WTC11 (cell line): ENCODE data around the gene FAM110C. TPM values are rescaled to one million over a fixed set of nuclear protein-coding genes. Genes with fewer than 3 reads are reported as not detected.

Source experiments
- ATAC-seq: fragments of 200-7000 bp; cut with Tn5 transposase; 2 replicates; pipeline ENCODE4 v1.10.0; 2021; ENCODE audit warnings: mild to moderate bottlenecking, moderate library complexity
- CTCF ChIA-PET: fragments of 300-600 bp; sonication (Branson Sonifier 250); formaldehyde crosslinking; loops from one replicate; lab custom pipeline; 2021; ENCODE audit warnings: antibody characterized with exemption; lab: Charles Lee
- POLR2A ChIA-PET: fragments of 350-600 bp; sonication (Branson Sonifier 250); formaldehyde crosslinking; loops from one replicate; lab custom pipeline; 2021; ENCODE audit warnings: antibody characterized with exemption; lab: Charles Lee
- DNase-seq: peaks from one replicate; pipeline ENCODE4 v3.0.0; 2021; ENCODE audit warnings: low spot score
- H3K27ac Mint-ChIP-seq: 2 replicates; pipeline ENCODE4 v1.8.0; 2021; ENCODE audit warnings: mixed read lengths
- H3K27me3 Mint-ChIP-seq: 2 replicates; pipeline ENCODE4 v1.8.0; 2021; ENCODE audit warnings: low read depth, mild to moderate bottlenecking, moderate library complexity, mixed read lengths
- H3K36me3 Mint-ChIP-seq: 2 replicates; pipeline ENCODE4 v1.8.0; 2021; ENCODE audit warnings: mixed read lengths
- H3K4me1 Mint-ChIP-seq: 2 replicates; pipeline ENCODE4 v1.8.0; 2022; ENCODE audit warnings: mixed read lengths
- H3K4me3 Mint-ChIP-seq: 2 replicates; pipeline ENCODE4 v1.8.0; 2021; ENCODE audit warnings: mild to moderate bottlenecking, moderate library complexity, mixed read lengths
- H3K9me3 Mint-ChIP-seq: 2 replicates; pipeline ENCODE4 v1.8.0; 2021; ENCODE audit warnings: mixed read lengths
- ARID4B ChIP-seq: sonication (generic); formaldehyde crosslinking; IDR thresholded peaks from 2 replicates; pipeline ENCODE4 v1.8.0; 2023; ENCODE audit warnings: missing genetic modification reagents, mild to moderate bottlenecking, borderline replicate concordance
- CBFB ChIP-seq: sonication (generic); formaldehyde crosslinking; IDR thresholded peaks from 2 replicates; pipeline ENCODE4 v1.8.1; 2022; ENCODE audit warnings: mild to moderate bottlenecking, low read depth, missing genetic modification reagents
- CDX4 ChIP-seq: fragments of 250-450 bp; sonication (Bioruptor Pico); IDR thresholded peaks from 2 replicates; pipeline ENCODE4 v1.9.0; 2021; ENCODE audit warnings: moderate library complexity, mild to moderate bottlenecking, inconsistent platforms, borderline replicate concordance
- E2F1 ChIP-seq: sonication (generic); formaldehyde crosslinking; IDR thresholded peaks from 2 replicates; pipeline ENCODE4 v1.8.0; 2022; ENCODE audit warnings: mild to moderate bottlenecking, missing genetic modification reagents
- ERG ChIP-seq: fragments of 250-450 bp; sonication (Bioruptor Pico); IDR thresholded peaks from 2 replicates; pipeline ENCODE4 v1.8.0; 2021; ENCODE audit warnings: mild to moderate bottlenecking
- FOXJ3 ChIP-seq: sonication (generic); formaldehyde crosslinking; IDR thresholded peaks from 2 replicates; pipeline ENCODE4 v1.9.0; 2021; ENCODE audit warnings: missing genetic modification reagents, mild to moderate bottlenecking, borderline replicate concordance
- GRHL2 ChIP-seq: fragments of 250-450 bp; sonication (Bioruptor Pico); IDR thresholded peaks from 2 replicates; pipeline ENCODE4 v1.8.0; 2022; ENCODE audit warnings: mild to moderate bottlenecking, moderate library complexity; ENCODE audit not compliant: insufficient replicate concordance, severe bottlenecking
- IRF2 ChIP-seq: sonication (generic); formaldehyde crosslinking; IDR thresholded peaks from 2 replicates; pipeline ENCODE4 v1.8.0; 2022; ENCODE audit warnings: low read depth, missing genetic modification reagents, borderline replicate concordance
- JUN ChIP-seq: sonication (generic); formaldehyde crosslinking; IDR thresholded peaks from 2 replicates; pipeline ENCODE4 v1.8.0; 2023; ENCODE audit warnings: mild to moderate bottlenecking, missing genetic modification reagents
- NR2C2 ChIP-seq: sonication (generic); formaldehyde crosslinking; IDR thresholded peaks from 2 replicates; pipeline ENCODE4 v1.8.0; 2022; ENCODE audit warnings: mild to moderate bottlenecking, missing genetic modification reagents
- OVOL2 ChIP-seq: fragments of 250-450 bp; sonication (Bioruptor Pico); IDR thresholded peaks from 2 replicates; pipeline ENCODE4 v1.9.0; 2021; ENCODE audit warnings: mild to moderate bottlenecking, borderline replicate concordance
- RELA ChIP-seq: sonication (generic); formaldehyde crosslinking; IDR thresholded peaks from 2 replicates; pipeline ENCODE4 v1.8.1; 2022; ENCODE audit warnings: missing genetic modification reagents, mild to moderate bottlenecking, borderline replicate concordance
- SMAD3 ChIP-seq: sonication (generic); formaldehyde crosslinking; IDR thresholded peaks from 2 replicates; pipeline ENCODE4 v1.8.0; 2022; ENCODE audit warnings: missing genetic modification reagents, mild to moderate bottlenecking, borderline replicate concordance
- SP1 ChIP-seq: sonication (generic); formaldehyde crosslinking; conservative IDR thresholded peaks from 2 replicates; pipeline ENCODE4 v1.8.1; 2022; ENCODE audit warnings: missing genetic modification reagents
- TEAD1 ChIP-seq: sonication (generic); formaldehyde crosslinking; IDR thresholded peaks from 2 replicates; pipeline ENCODE4 v1.8.0; 2022; ENCODE audit warnings: mild to moderate bottlenecking, missing genetic modification reagents
- USF1 ChIP-seq: sonication (generic); formaldehyde crosslinking; IDR thresholded peaks from 2 replicates; pipeline ENCODE4 v1.8.0; 2022; ENCODE audit warnings: mild to moderate bottlenecking, missing genetic modification reagents
- ZBTB43 ChIP-seq: sonication (generic); formaldehyde crosslinking; IDR thresholded peaks from 2 replicates; pipeline ENCODE4 v1.8.1; 2023; ENCODE audit warnings: mild to moderate bottlenecking, missing genetic modification reagents
- ZNF138 ChIP-seq: sonication (generic); formaldehyde crosslinking; conservative IDR thresholded peaks from 2 replicates; pipeline ENCODE4 v1.8.1; 2022; ENCODE audit warnings: mild to moderate bottlenecking, moderate library complexity, missing genetic modification reagents
- ZNF232 ChIP-seq: sonication (generic); formaldehyde crosslinking; IDR thresholded peaks from 2 replicates; pipeline ENCODE4 v1.8.0; 2022; ENCODE audit warnings: mild to moderate bottlenecking, missing genetic modification reagents
- ZNF263 ChIP-seq: sonication (generic); formaldehyde crosslinking; IDR thresholded peaks from 2 replicates; pipeline ENCODE4 v1.8.1; 2022; ENCODE audit warnings: low read depth, mild to moderate bottlenecking, moderate library complexity, missing genetic modification reagents
- ZNF396 ChIP-seq: fragments of 250-450 bp; sonication (Bioruptor Pico); IDR thresholded peaks from 2 replicates; pipeline ENCODE4 v1.8.0; 2021; ENCODE audit warnings: mild to moderate bottlenecking, moderate library complexity, borderline replicate concordance
- ZNF416 ChIP-seq: fragments of 250-450 bp; sonication (Bioruptor Pico); IDR thresholded peaks from 2 replicates; pipeline ENCODE4 v1.9.0; 2021; ENCODE audit warnings: mild to moderate bottlenecking, inconsistent platforms
- ZNF512 ChIP-seq: sonication (generic); formaldehyde crosslinking; IDR thresholded peaks from 2 replicates; pipeline ENCODE4 v1.8.1; 2022; ENCODE audit warnings: missing genetic modification reagents, borderline replicate concordance
- total RNA-seq: library from RNA; stranded (reverse); gene quantifications from 3 replicates; pipeline ENCODE4 v1.2.3, GENCODE V29; 2021

The FAM110C gene
- total RNA-seq, 1 experiment from 2014 or later: 6.1 TPM

- ATAC-seq (no peak), DNase-seq (no peak)
- Mint-ChIP-seq H3K27ac (no peak overlapping the region), H3K27me3 (peaks cover 38% of the 10 kb centered on the region), H3K36me3 (peaks cover 18% of the 10 kb centered on the region), H3K4me1 (peaks cover 44% of the 10 kb centered on the region), H3K4me3 (peak overlapping the region; percentile 78), H3K9me3 (no peaks in the 10 kb centered on the region)
- TF ChIP-seq RELA (CRISPR knock-in tag): no peak
- no peak for TF ChIP-seq IRF2 (CRISPR knock-in tag)
- no peak for TF ChIP-seq ERG (CRISPR knock-in tag)
- TF ChIP-seq JUN (CRISPR knock-in tag): no peak
- TF ChIP-seq E2F1: no peak
- TF ChIP-seq CDX4 (CRISPR knock-in tag): no peak
- TF ChIP-seq ARID4B (CRISPR knock-in tag): no peak
- TF ChIP-seq CBFB: no peak
- no peak for TF ChIP-seq SP1 (CRISPR knock-in tag)
- no peak for TF ChIP-seq ZNF138 (CRISPR knock-in tag)
- TF ChIP-seq ZNF416 (CRISPR knock-in tag): no peak
- TF ChIP-seq ZNF263 (CRISPR knock-in tag): no peak
- no peak for TF ChIP-seq ZNF232 (CRISPR knock-in tag)
- no peak for TF ChIP-seq ZNF396 (CRISPR knock-in tag)
- POLR2A ChIA-PET: no interaction called here
- CTCF ChIA-PET: interaction anchor here (0.8 to 2.5 kb wide), 6 partner anchors 12 to 97 kb away, joined by 3 to 21 read pairs (median 4); no protein-coding TSS in a partner anchor
These were observed 1.5 kb downstream of the FAM110C start for GRCh38 chr2:44748-45341.

GRCh38 chr2:42788-43187 lies 3.5 kb downstream of the FAM110C start:
- H3K27me3 Mint-ChIP-seq: peaks cover 35% of the 10 kb centered on the region
- H3K4me3 Mint-ChIP-seq: no peak overlapping the region
- no peaks in the 10 kb centered on the region for H3K9me3 Mint-ChIP-seq
- H3K27ac Mint-ChIP-seq: no peak overlapping the region
- DNase-seq (no peak), ATAC-seq (no peak)
- POLR2A ChIA-PET: no interaction called here
- CTCF ChIA-PET: interaction anchor here (1.6 kb wide), 1 partner anchor 31 kb away, joined by 5 read pairs; no protein-coding TSS in a partner anchor
- H3K36me3 Mint-ChIP-seq: peaks cover 28% of the 10 kb centered on the region
- peaks cover 43% of the 10 kb centered on the region for H3K4me1 Mint-ChIP-seq
- TF ChIP-seq SMAD3 (CRISPR knock-in tag) (no peak), USF1 (CRISPR knock-in tag) (no peak), ZBTB43 (CRISPR knock-in tag) (no peak), ZNF416 (CRISPR knock-in tag) (no peak), ZNF512 (no peak), FOXJ3 (CRISPR knock-in tag) (no peak), NR2C2 (CRISPR knock-in tag) (no peak), SP1 (CRISPR knock-in tag) (no peak), GRHL2 (CRISPR knock-in tag) (no peak), OVOL2 (CRISPR knock-in tag) (no peak), TEAD1 (no peak)
